Endothelial cell of umbilical vein (primary cell): Measurements from ENCODE around the gene ZBTB6. TPM values are rescaled to one million over a fixed set of nuclear protein-coding genes. Genes with fewer than 3 reads are reported as not detected.

Source experiments
- BruUV-seq: library from RNA; stranded (reverse); fragments of 400-500 nt; replicated peaks from 2 replicates; lab custom pipeline; 2021; lab: Mats Ljungman, UMichigan
- CTCF ChIA-PET: fragments of 300-600, 350-600 bp; sonication (Branson Sonifier 250); formaldehyde crosslinking; loops from one replicate; lab custom pipeline; 2021; ENCODE audit warnings: antibody characterized with exemption, inconsistent platforms; lab: Charles Lee
- POLR2A ChIA-PET: fragments of 300-600, 350-600 bp; sonication (Branson Sonifier 250); formaldehyde crosslinking; loops from one replicate; lab custom pipeline; 2021; ENCODE audit warnings: antibody characterized with exemption, inconsistent platforms; lab: Charles Lee
- DNase-seq: peaks from one replicate; pipeline ENCODE4 v3.0.0-alpha.2; 2011; ENCODE audit warnings: low read depth, low spot score
- FAIRE-seq: peaks from 2 replicates; lab custom pipeline; 2011; peaks lifted over from hg19 to GRCh38; lab: Jason Lieb, UNC
- H2AFZ ChIP-seq: 2 replicates; pipeline ENCODE4 v1.6.0; 2012; ENCODE audit warnings: low read depth, low read length, control low read depth, inconsistent platforms
- H3K27ac ChIP-seq: 2 replicates; pipeline ENCODE4 v1.5.1; 2011; ENCODE audit warnings: low read depth, mild to moderate bottlenecking, control low read depth, low read length, moderate library complexity; ENCODE audit not compliant: insufficient read depth
- H3K27me3 ChIP-seq, 2 experiments: 2 replicates each; pipeline versions ENCODE4 v1.6.0 to v1.6.1; 2011; ENCODE audit warnings: low read length in 2 of 2, mixed read lengths in 1 of 2; ENCODE audit not compliant: control insufficient read depth in 2 of 2, insufficient read depth in 2 of 2
- H3K36me3 ChIP-seq, 2 experiments: 2 replicates in 1 of 2; 3 replicates in 1 of 2; pipeline ENCODE4 v1.5.1; 2011; ENCODE audit warnings: low read length in 2 of 2, mild to moderate bottlenecking in 1 of 2, moderate library complexity in 1 of 2; ENCODE audit not compliant: control insufficient read depth in 2 of 2, insufficient read depth in 2 of 2; ENCODE audit errors: extremely low read depth in 1 of 2
- H3K4me1 ChIP-seq: 3 replicates; pipeline ENCODE4 v1.5.1; 2011; ENCODE audit warnings: mild to moderate bottlenecking, low read length; ENCODE audit not compliant: control insufficient read depth, insufficient read depth; ENCODE audit errors: extremely low read depth
- H3K4me2 ChIP-seq: 2 replicates; pipeline ENCODE4 v1.6.1; 2011; ENCODE audit warnings: low read length, control low read depth, mixed read lengths; ENCODE audit not compliant: insufficient read depth
- H3K4me3 ChIP-seq, 3 experiments: fragments of 200-600 bp in 1 of 3; sonication (generic), shearing (Covaris generic) in 1 of 3; replicated peaks in 1 of 3; 2 replicates each; pipeline ENCODE4 v1.5.1; 2011 to 2016; ENCODE audit warnings: control low read depth in 3 of 3, low read length in 3 of 3, mild to moderate bottlenecking in 2 of 3, inconsistent platforms in 1 of 3, low read depth in 1 of 3, moderate library complexity in 1 of 3; ENCODE audit not compliant: insufficient read depth in 1 of 3
- H3K79me2 ChIP-seq: 2 replicates; pipeline ENCODE4 v1.6.0; 2012; ENCODE audit warnings: low read length, inconsistent platforms; ENCODE audit not compliant: control insufficient read depth, insufficient read depth
- H3K9ac ChIP-seq: replicated peaks from 2 replicates; pipeline ENCODE3; 2011; ENCODE audit warnings: low read length, control low read depth; ENCODE audit not compliant: insufficient read depth; ENCODE audit errors: extremely low read depth
- H3K9me1 ChIP-seq: replicated peaks from 3 replicates; pipeline ENCODE4 v1.6.0; 2011; ENCODE audit warnings: mild to moderate bottlenecking, low read length; ENCODE audit not compliant: control insufficient read depth, insufficient read depth; ENCODE audit errors: extremely low read depth
- H3K9me3 ChIP-seq: replicated peaks from 2 replicates; pipeline ENCODE4 v1.5.1; 2012; ENCODE audit warnings: low read length, inconsistent platforms; ENCODE audit not compliant: control insufficient read depth, insufficient read depth
- H4K20me1 ChIP-seq: replicated peaks from 2 replicates; pipeline ENCODE3; 2011; ENCODE audit warnings: mild to moderate bottlenecking, low read length; ENCODE audit not compliant: control insufficient read depth, insufficient read depth; ENCODE audit errors: extremely low read depth
- CTCF ChIP-seq, 2 donors: IDR thresholded peaks; 1 replicate in 1 of 2; 2 replicates in 1 of 2; pipeline ENCODE4 v1.5.1; 2011; ENCODE audit warnings: low read length in 2 of 2, mild to moderate bottlenecking in 2 of 2, moderate library complexity in 2 of 2, control low read depth in 1 of 2, inconsistent platforms in 1 of 2, low read depth in 1 of 2; ENCODE audit not compliant: insufficient read depth in 1 of 2; ENCODE audit errors: extremely low read depth in 1 of 2
- EZH2 ChIP-seq: IDR thresholded peaks from 2 replicates; pipeline ENCODE4 v1.6.1; 2012; ENCODE audit warnings: borderline replicate concordance, low read depth, mild to moderate bottlenecking, moderate library complexity, low read length, inconsistent platforms; ENCODE audit not compliant: severe bottlenecking
- FOS ChIP-seq: IDR thresholded peaks from 2 replicates; pipeline ENCODE4 v1.6.1; 2011; ENCODE audit warnings: mild to moderate bottlenecking, low read length, moderate library complexity, borderline replicate concordance; ENCODE audit not compliant: insufficient read depth
- GATA2 ChIP-seq: IDR thresholded peaks from 2 replicates; pipeline ENCODE4 v1.7.0; 2011; ENCODE audit warnings: low read depth, mild to moderate bottlenecking, moderate library complexity, mixed read lengths, low read length; ENCODE audit not compliant: insufficient read length, insufficient read depth
- JUN ChIP-seq: IDR thresholded peaks from 2 replicates; pipeline ENCODE4 v1.6.1; 2011; ENCODE audit warnings: borderline replicate concordance, low read depth; ENCODE audit not compliant: insufficient read length, insufficient read depth
- MYC ChIP-seq: IDR thresholded peaks from one replicate; pipeline ENCODE4 v1.6.1; 2011; ENCODE audit warnings: mild to moderate bottlenecking, low read depth, low read length
- POLR2A ChIP-seq: IDR thresholded peaks from 2 replicates; pipeline ENCODE4 v1.6.1; 2012; ENCODE audit warnings: low read depth, mild to moderate bottlenecking, control low read depth, low read length
- POLR2AphosphoS5 ChIP-seq: IDR thresholded peaks from 2 replicates; pipeline ENCODE4 v1.6.1; 2012; ENCODE audit warnings: low read depth, mild to moderate bottlenecking, control low read depth, low read length, moderate library complexity; ENCODE audit not compliant: insufficient read depth
- dilution Hi-C: fragments of 300-500 bp; cut with MboI; formaldehyde crosslinking; loops from one replicate; pipeline ENCODE4 v1.15.0; 2019; ENCODE audit warnings: low sequenced_read_pairs; ENCODE audit not compliant: extremely low pct_ligation_motif_present
- intact Hi-C: fragments of 100-400 bp; cut with micrococcal nuclease; formaldehyde crosslinking; loops from one replicate; pipeline ENCODE4 v1.10.0; 2022
- polyA plus RNA-seq, 4 experiments: library from polyadenylated mRNA; depleted of rRNA in 3 of 4; stranded (reverse) in 3 of 4; unstranded in 1 of 4; fragments of >200 nt; gene quantifications; 2 replicates each; pipeline versions ENCODE4 v1.2.1 to v1.2.3, GENCODE V29; 2011 to 2012; ENCODE audit warnings: missing spikeins in 1 of 4
- total RNA-seq: library from RNA; stranded (reverse); gene quantifications from 2 replicates; pipeline ENCODE4 v1.2.3, GENCODE V29; 2021
- TF ChIP-seq, protein P1 (sequence below): IDR thresholded peaks from 2 replicates; pipeline ENCODE4 v1.6.1; 2011; ENCODE audit not compliant: insufficient read depth, insufficient read length

Gene ZBTB6
- total and polyA plus RNA-seq, 2 donors (not counting 3 experiments of a cell fraction or from before 2014, with no cell fraction given) = 1.6 to 5.5 TPM

DNA sequence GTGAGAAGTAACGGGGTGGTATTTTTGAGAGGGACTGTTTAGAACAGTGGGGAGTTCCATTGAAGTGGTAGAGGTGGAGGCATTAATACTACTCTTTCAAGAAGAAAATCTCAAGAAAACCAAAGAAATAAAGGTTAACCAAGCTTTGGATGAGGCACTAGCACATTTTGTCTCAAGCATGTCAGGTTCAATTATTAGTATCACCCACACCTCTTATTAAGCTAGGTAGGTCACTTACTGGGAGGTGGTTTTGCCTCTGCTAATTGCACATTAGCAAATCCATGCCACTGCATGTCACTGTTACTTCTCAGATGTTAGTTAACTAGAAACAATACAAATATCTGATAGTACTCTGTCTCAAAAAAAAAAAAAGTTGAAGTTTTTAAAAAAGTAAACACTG, 37.9 kb upstream of the ZBTB6 start:
- Histone ChIP-seq H3K4me3 (no peak overlapping the region), H3K9ac (no peak overlapping the region), H3K4me2 (no peak overlapping the region), H3K9me1 (no peaks in the 10 kb centered on the region), H3K79me2 (peaks cover 56% of the 10 kb centered on the region), H3K9me3 (no peaks in the 10 kb centered on the region), H3K36me3 (no peaks in the 10 kb centered on the region), H2AFZ (no peak overlapping the region), H3K27me3 (no peaks in the 10 kb centered on the region), H4K20me1 (peaks cover 5% of the 10 kb centered on the region), H3K27ac (no peak overlapping the region), H3K4me1 (peaks cover 36% of the 10 kb centered on the region)
- FAIRE-seq (no peak), DNase-seq (no peak)
- CTCF ChIA-PET = no interaction called here
- TF ChIP-seq POLR2AphosphoS5 = no peak
- TF ChIP-seq MYC = no peak
- TF ChIP-seq POLR2A = no peak
- TF ChIP-seq JUN = no peak
- no peak for TF ChIP-seq FOS
- no peak for TF ChIP-seq GATA2
- no peak for TF ChIP-seq EZH2
- no peak for TF ChIP-seq CTCF (IDR thresholded peaks at IDR 0.05; ENCODE audit: extremely low read depth in 1 of 2, insufficient read depth in 1 of 2, low read depth in 1 of 2, low read length in 2 of 2)
- TF ChIP-seq, protein P1, sequence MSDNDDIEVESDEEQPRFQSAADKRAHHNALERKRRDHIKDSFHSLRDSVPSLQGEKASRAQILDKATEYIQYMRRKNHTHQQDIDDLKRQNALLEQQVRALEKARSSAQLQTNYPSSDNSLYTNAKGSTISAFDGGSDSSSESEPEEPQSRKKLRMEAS = no peak
- POLR2A ChIA-PET = interaction anchor here (1.1 kb wide), 1 partner anchor 10 kb away, joined by 4 read pairs; the partner anchor contains the start of gene RABGAP1
- dilution Hi-C loops (no loop called here), intact Hi-C loops (no loop called here)
- no TSS peak for BruUV-seq
